BLaER1 treated with 17β-estradiol and CSF1 and Interleukin-3, amounts not matched to agents 10 nM and 100 nM (cell line): ENCODE data around the gene CAMK2A.

Experiments used
- H3K27ac ChIP-seq, 11 experiments: shearing (Covaris generic); formaldehyde crosslinking; 2 replicates each; pipeline ENCODE4 v1.8.1; 2022
- H3K27me3 ChIP-seq, 11 experiments: shearing (Covaris generic); formaldehyde crosslinking; 2 replicates each; pipeline ENCODE4 v1.8.1; 2022
- H3K36me3 ChIP-seq, 11 experiments: shearing (Covaris generic); formaldehyde crosslinking; 2 replicates each; pipeline ENCODE4 v1.8.1; 2022
- H3K4me1 ChIP-seq, 10 experiments: shearing (Covaris generic); formaldehyde crosslinking; 2 replicates each; pipeline ENCODE4 v1.8.1; 2022
- H3K4me2 ChIP-seq, 11 experiments: shearing (Covaris generic); formaldehyde crosslinking; 2 replicates each; pipeline ENCODE4 v1.8.1; 2022
- H3K4me3 ChIP-seq, 10 experiments: shearing (Covaris generic); formaldehyde crosslinking; 2 replicates each; pipeline ENCODE4 v1.8.1; 2022
- H3K9ac ChIP-seq, 11 experiments: shearing (Covaris generic); formaldehyde crosslinking; 2 replicates each; pipeline ENCODE4 v1.8.1; 2022
- H3K9me3 ChIP-seq, 11 experiments: shearing (Covaris generic); formaldehyde crosslinking; replicated peaks in 1 of 11; 2 replicates each; pipeline ENCODE4 v1.8.1; 2022
- H4K20me1 ChIP-seq, 11 experiments: shearing (Covaris generic); formaldehyde crosslinking; 2 replicates each; pipeline ENCODE4 v1.8.1; 2022
- Cebpa-rat ChIP-seq, 11 experiments: shearing (Covaris generic); IDR thresholded peaks; 2 replicates each; pipeline ENCODE4 v1.8.1; 2022

Gene CAMK2A

DNA sequence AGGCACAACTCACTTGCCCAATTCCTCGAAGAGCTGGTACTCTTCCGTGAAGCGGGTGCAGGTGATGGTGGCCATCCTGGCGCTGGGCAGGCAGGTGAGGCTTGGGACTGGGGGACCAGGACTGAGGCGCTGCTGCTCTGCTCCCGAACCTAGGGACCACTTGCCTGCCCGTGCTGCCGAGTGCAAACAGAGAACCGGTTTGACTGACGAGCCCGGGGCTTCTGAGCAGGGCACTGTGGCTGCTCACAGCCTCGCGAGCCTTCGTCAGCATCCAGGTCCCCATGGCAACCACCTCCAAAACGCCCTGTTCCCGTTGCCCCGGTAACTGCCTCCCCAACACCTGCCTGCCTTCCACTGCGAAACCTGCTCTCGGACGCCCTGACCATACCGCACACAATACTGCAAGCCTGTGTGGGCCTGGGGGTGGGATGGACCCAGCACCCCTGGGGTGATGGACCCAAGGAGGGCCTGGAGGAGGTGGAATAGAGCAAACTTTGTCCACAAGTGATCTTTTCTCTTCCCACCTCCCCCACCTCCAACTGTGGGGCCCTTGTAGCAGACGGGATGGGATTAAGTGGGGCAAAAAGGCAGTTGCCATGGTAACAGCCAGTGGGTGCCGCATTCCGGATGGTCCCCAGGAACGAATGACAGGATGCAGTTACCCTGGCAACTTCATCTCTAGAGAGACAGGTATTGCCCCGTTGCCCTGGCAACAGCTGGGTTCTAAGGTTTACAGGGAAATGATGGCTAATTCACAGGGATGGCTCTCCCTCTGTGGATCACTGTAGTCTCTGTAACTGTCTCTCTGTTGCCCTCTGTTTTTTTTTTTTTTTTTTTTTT, at the start of gene CAMK2A:
Gene CAMK2A, minus strand, starts transcription at position 223 of the 840 bp plus-strand sequence. Its CDS starts 148 bp downstream, at position 75.
- Histone ChIP-seq H3K36me3 (no peaks in the 10 kb centered on the region), H3K9ac (no peak within 1 kb of the TSS), H3K4me3 (no peak within 1 kb of the TSS), H3K27ac (no peak within 1 kb of the TSS), H3K4me2 (peak within 1 kb of the TSS in 2 of 11 experiments; percentile 98 to 99; a peak in 2 of 22 replicates), H4K20me1 (no peaks in the 10 kb centered on the region), H3K27me3 (no peaks in the 10 kb centered on the region), H3K4me1 (peaks cover 30 to 71% (median 52%) of the 10 kb centered on the region in 10 experiments), H3K9me3 (no peaks in the 10 kb centered on the region)
- TF ChIP-seq Cebpa-rat (IDR thresholded peaks at IDR 0.05), result no peak

GRCh38 chr5:150339165-150339564, 49.6 kb upstream of the CAMK2A start:
- no peaks in the 10 kb centered on the region for H3K36me3 ChIP-seq
- no peak overlapping the region for H3K4me3 ChIP-seq
- H3K4me1 ChIP-seq, result peaks cover 41 to 57% (median 49%) of the 10 kb centered on the region in 10 experiments
- peak overlapping the region; percentile 41 to 85 (median 75) for H3K4me2 ChIP-seq
- H3K27me3 ChIP-seq, result no peaks in the 10 kb centered on the region
- peak overlapping the region in 9 of 11 experiments; percentile 40 to 88 (median 80); a peak in 18 of 22 replicates for H3K27ac ChIP-seq
- no peaks in the 10 kb centered on the region for H4K20me1 ChIP-seq
- peak overlapping the region in 9 of 11 experiments; percentile 23 to 75 (median 57); a peak in 17 of 22 replicates for H3K9ac ChIP-seq
- peak in 3 of 11 experiments; percentile 44 to 62 (median 59); a peak in 4 of 22 replicates for TF ChIP-seq Cebpa-rat (IDR thresholded peaks at IDR 0.05)
- no peaks in the 10 kb centered on the region for H3K9me3 ChIP-seq

- H3K4me2 ChIP-seq, result peak overlapping the region; percentile 41 to 85 (median 75); a peak in 21 of 22 replicates
- peak overlapping the region in 9 of 11 experiments; percentile 40 to 88 (median 80); a peak in 17 of 22 replicates for H3K27ac ChIP-seq
- no peaks in the 10 kb centered on the region for H4K20me1 ChIP-seq
- peaks cover 41 to 53% (median 49%) of the 10 kb centered on the region in 10 experiments for H3K4me1 ChIP-seq
- H3K36me3 ChIP-seq, result no peaks in the 10 kb centered on the region
- TF ChIP-seq Cebpa-rat (IDR thresholded peaks at IDR 0.05), result no peak
- H3K9ac ChIP-seq, result peak overlapping the region in 8 of 11 experiments; percentile 23 to 75 (median 61); a peak in 12 of 22 replicates
- H3K9me3 ChIP-seq, result no peaks in the 10 kb centered on the region
- H3K27me3 ChIP-seq, result no peaks in the 10 kb centered on the region
- H3K4me3 ChIP-seq, result no peak overlapping the region
These were observed 49.0 kb upstream of the CAMK2A start for GRCh38 chr5:150338546-150338945.

- H3K36me3 ChIP-seq, result no peaks in the 10 kb centered on the region
- no peak overlapping the region for H3K4me3 ChIP-seq
- peaks cover 24 to 34% (median 26%) of the 10 kb centered on the region in 10 experiments for H3K4me1 ChIP-seq
- H3K9ac ChIP-seq, result no peak overlapping the region
- H3K27ac ChIP-seq, result no peak overlapping the region
- no peaks in the 10 kb centered on the region for H4K20me1 ChIP-seq
- no peak for TF ChIP-seq Cebpa-rat (IDR thresholded peaks at IDR 0.05)
- H3K27me3 ChIP-seq, result no peaks in the 10 kb centered on the region
- H3K4me2 ChIP-seq, result no peak overlapping the region
- H3K9me3 ChIP-seq, result no peaks in the 10 kb centered on the region
These were observed 46.2 kb upstream of the CAMK2A start for GRCh38 chr5:150335778-150336177.

GRCh38 chr5:150333400-150333799, 43.8 kb upstream of the CAMK2A start:
- Histone ChIP-seq H3K4me3 (no peak overlapping the region), H3K4me1 (peaks cover 6 to 26% (median 18%) of the 10 kb centered on the region in 10 experiments), H3K9ac (no peak overlapping the region), H3K36me3 (no peaks in the 10 kb centered on the region), H4K20me1 (no peaks in the 10 kb centered on the region), H3K4me2 (no peak overlapping the region), H3K27ac (no peak overlapping the region), H3K9me3 (no peaks in the 10 kb centered on the region), H3K27me3 (no peaks in the 10 kb centered on the region)
- TF ChIP-seq Cebpa-rat (IDR thresholded peaks at IDR 0.05), result no peak

- H3K4me1 ChIP-seq, result peaks cover 8 to 27% (median 20%) of the 10 kb centered on the region in 10 experiments; a peak in 17 of 20 replicates
- no peak for TF ChIP-seq Cebpa-rat (IDR thresholded peaks at IDR 0.05)
- no peaks in the 10 kb centered on the region for H3K9me3 ChIP-seq
- no peak overlapping the region for H3K27ac ChIP-seq
- no peaks in the 10 kb centered on the region for H3K27me3 ChIP-seq
- no peaks in the 10 kb centered on the region for H4K20me1 ChIP-seq
- no peak overlapping the region for H3K4me3 ChIP-seq
- no peaks in the 10 kb centered on the region for H3K36me3 ChIP-seq
- no peak overlapping the region for H3K9ac ChIP-seq
- H3K4me2 ChIP-seq, result peak overlapping the region in 7 of 11 experiments; percentile 22 to 50 (median 34); a peak in 11 of 22 replicates
These were observed 40.6 kb upstream of the CAMK2A start for GRCh38 chr5:150329881-150330876.

- no peak overlapping the region for H3K9ac ChIP-seq
- no peaks in the 10 kb centered on the region for H3K9me3 ChIP-seq
- peak overlapping the region; percentile 1 to 51 (median 29); a peak in 18 of 22 replicates for H3K4me2 ChIP-seq
- TF ChIP-seq Cebpa-rat (IDR thresholded peaks at IDR 0.05), result no peak
- H3K4me3 ChIP-seq, result no peak overlapping the region
- no peak overlapping the region for H3K27ac ChIP-seq
- peaks cover 8 to 27% (median 20%) of the 10 kb centered on the region in 10 experiments; a peak in 17 of 20 replicates for H3K4me1 ChIP-seq
- no peaks in the 10 kb centered on the region for H3K27me3 ChIP-seq
- no peaks in the 10 kb centered on the region for H4K20me1 ChIP-seq
- H3K36me3 ChIP-seq, result no peaks in the 10 kb centered on the region
These were observed 39.5 kb upstream of the CAMK2A start for GRCh38 chr5:150329038-150329437.

GRCh38 chr5:150328515-150328914, 38.9 kb upstream of the CAMK2A start:
- no peaks in the 10 kb centered on the region for H3K36me3 ChIP-seq
- H3K4me1 ChIP-seq, result peaks cover 8 to 27% (median 20%) of the 10 kb centered on the region in 10 experiments; a peak in 17 of 20 replicates
- no peaks in the 10 kb centered on the region for H3K27me3 ChIP-seq
- H3K4me2 ChIP-seq, result peak overlapping the region in 10 of 11 experiments; percentile 1 to 51 (median 28); a peak in 13 of 22 replicates
- no peak overlapping the region for H3K4me3 ChIP-seq
- no peaks in the 10 kb centered on the region for H4K20me1 ChIP-seq
- no peak overlapping the region for H3K27ac ChIP-seq
- H3K9ac ChIP-seq, result no peak overlapping the region
- no peaks in the 10 kb centered on the region for H3K9me3 ChIP-seq
- no peak for TF ChIP-seq Cebpa-rat (IDR thresholded peaks at IDR 0.05)
